Calu3 (cell line): ENCODE data around the gene GLI3. TPM values are rescaled to one million over a fixed set of nuclear protein-coding genes. Genes with fewer than 3 reads are reported as not detected.

Experiments used
- BruUV-seq: library from RNA; stranded (reverse); fragments of 400-500 nt; replicated peaks from 2 replicates; lab custom pipeline; 2021; lab: Mats Ljungman, UMichigan
- CTCF ChIA-PET: fragments of 300-600 bp; sonication (Branson Sonifier 250); formaldehyde crosslinking; loops from one replicate; lab custom pipeline; 2022; ENCODE audit warnings: antibody characterized with exemption; lab: Charles Lee
- DNase-seq: peaks from one replicate; pipeline ENCODE4 v3.0.0; 2022
- H3K27ac Mint-ChIP-seq: one replicate; pipeline ENCODE4 v1.8.0; 2022; ENCODE audit warnings: mixed read lengths; ENCODE audit not compliant: unreplicated experiment
- H3K27me3 Mint-ChIP-seq: one replicate; pipeline ENCODE4 v1.8.0; 2022; ENCODE audit warnings: mixed read lengths; ENCODE audit not compliant: unreplicated experiment
- H3K36me3 Mint-ChIP-seq: one replicate; pipeline ENCODE4 v1.8.0; 2022; ENCODE audit warnings: mild to moderate bottlenecking, moderate library complexity, mixed read lengths; ENCODE audit not compliant: insufficient read depth, unreplicated experiment
- H3K4me1 Mint-ChIP-seq: one replicate; pipeline ENCODE4 v1.8.0; 2022; ENCODE audit warnings: mild to moderate bottlenecking, low read depth, mixed read lengths; ENCODE audit not compliant: unreplicated experiment
- H3K4me3 Mint-ChIP-seq: one replicate; pipeline ENCODE4 v1.8.0; 2022; ENCODE audit warnings: mild to moderate bottlenecking, low read depth, moderate library complexity, mixed read lengths; ENCODE audit not compliant: unreplicated experiment
- H3K9me3 Mint-ChIP-seq: one replicate; pipeline ENCODE4 v1.8.0; 2022; ENCODE audit warnings: low read depth, mixed read lengths; ENCODE audit not compliant: unreplicated experiment
- intact Hi-C: fragments of 100-400 bp; cut with micrococcal nuclease; formaldehyde crosslinking; loops from one replicate; pipeline ENCODE4 v1.10.0; 2022; ENCODE audit not compliant: unreplicated experiment
- total RNA-seq: library from RNA; stranded (reverse); gene quantifications from 2 replicates; pipeline ENCODE4 v1.2.3, GENCODE V29; 2022
- TF ChIP-seq, protein P1 (sequence below): fragments of 200-600 bp; IDR thresholded peaks from one replicate; pipeline ENCODE4 v1.8.0; 2022; ENCODE audit warnings: antibody characterized with exemption; ENCODE audit not compliant: unreplicated experiment

The GLI3 gene
- total RNA-seq, 1 experiment from 2014 or later, result not detected

DNA sequence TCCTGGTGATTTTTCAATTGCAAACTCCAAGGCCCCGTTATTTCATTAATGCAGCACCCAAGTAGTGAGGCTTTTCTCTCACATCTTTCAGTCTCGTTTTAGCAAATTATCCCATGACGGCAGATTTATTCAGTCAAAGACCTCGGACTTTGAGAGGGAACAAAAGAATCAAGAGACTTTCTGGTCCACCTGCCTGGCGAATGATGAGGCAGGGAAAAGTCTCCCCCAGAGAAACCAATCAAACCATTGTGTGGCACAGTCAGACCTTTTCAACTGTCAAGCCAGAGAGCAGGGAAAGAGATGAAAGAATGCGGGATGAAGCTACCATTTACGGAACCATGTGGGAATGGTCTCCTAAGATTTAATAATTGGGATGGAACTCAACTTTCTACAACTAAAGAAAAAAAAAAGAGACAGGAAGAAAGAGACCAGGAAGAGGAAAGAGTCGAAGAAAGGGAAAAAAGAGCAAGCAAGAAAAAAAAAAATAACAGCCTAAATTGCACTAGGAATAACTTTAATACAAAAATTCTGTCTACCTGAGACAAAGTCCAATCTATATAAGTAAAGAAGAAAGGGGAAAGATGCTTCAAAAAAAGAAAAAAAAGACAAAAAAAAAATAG lies 22.8 kb downstream of the GLI3 start:
- CTCF ChIA-PET, result no interaction called here
- H3K36me3 Mint-ChIP-seq, result no peaks in the 10 kb centered on the region
- intact Hi-C loops, result no loop called here
- BruUV-seq, result no TSS peak
- peaks cover 62% of the 10 kb centered on the region for H3K27me3 Mint-ChIP-seq
- TF ChIP-seq, protein P1, sequence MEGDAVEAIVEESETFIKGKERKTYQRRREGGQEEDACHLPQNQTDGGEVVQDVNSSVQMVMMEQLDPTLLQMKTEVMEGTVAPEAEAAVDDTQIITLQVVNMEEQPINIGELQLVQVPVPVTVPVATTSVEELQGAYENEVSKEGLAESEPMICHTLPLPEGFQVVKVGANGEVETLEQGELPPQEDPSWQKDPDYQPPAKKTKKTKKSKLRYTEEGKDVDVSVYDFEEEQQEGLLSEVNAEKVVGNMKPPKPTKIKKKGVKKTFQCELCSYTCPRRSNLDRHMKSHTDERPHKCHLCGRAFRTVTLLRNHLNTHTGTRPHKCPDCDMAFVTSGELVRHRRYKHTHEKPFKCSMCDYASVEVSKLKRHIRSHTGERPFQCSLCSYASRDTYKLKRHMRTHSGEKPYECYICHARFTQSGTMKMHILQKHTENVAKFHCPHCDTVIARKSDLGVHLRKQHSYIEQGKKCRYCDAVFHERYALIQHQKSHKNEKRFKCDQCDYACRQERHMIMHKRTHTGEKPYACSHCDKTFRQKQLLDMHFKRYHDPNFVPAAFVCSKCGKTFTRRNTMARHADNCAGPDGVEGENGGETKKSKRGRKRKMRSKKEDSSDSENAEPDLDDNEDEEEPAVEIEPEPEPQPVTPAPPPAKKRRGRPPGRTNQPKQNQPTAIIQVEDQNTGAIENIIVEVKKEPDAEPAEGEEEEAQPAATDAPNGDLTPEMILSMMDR, result no peak
- DNase-seq, result no peak
- H3K4me1 Mint-ChIP-seq, result no peaks in the 10 kb centered on the region
- H3K27ac Mint-ChIP-seq, result no peak overlapping the region
- H3K9me3 Mint-ChIP-seq, result no peaks in the 10 kb centered on the region
- no peak overlapping the region for H3K4me3 Mint-ChIP-seq

DNA sequence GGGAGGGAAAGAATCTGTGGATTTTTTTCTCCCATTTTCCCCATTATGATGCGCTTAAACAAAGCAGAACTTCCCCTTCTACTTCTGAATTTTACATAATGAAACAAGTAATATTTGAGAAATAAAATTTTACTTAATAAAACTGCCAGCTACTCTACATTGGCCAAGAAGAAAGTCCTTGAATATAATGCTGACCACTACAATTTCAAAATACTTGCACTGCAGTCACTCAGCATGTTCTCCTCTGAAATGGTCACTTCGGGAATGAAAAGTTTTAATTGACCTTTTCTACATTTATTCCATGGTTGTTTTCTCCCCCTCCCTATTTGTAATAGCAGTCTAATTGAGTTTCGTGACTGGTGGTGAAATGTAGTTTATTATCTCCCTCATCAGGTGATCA lies 23.9 kb downstream of the GLI3 start:
- H3K9me3 Mint-ChIP-seq, result no peaks in the 10 kb centered on the region
- H3K4me3 Mint-ChIP-seq, result no peak overlapping the region
- no peak for DNase-seq
- H3K27ac Mint-ChIP-seq, result no peak overlapping the region
- no peaks in the 10 kb centered on the region for H3K36me3 Mint-ChIP-seq
- TF ChIP-seq, protein P1, result no peak
- intact Hi-C loops, result no loop called here
- H3K4me1 Mint-ChIP-seq, result no peaks in the 10 kb centered on the region
- peaks cover 62% of the 10 kb centered on the region for H3K27me3 Mint-ChIP-seq
- CTCF ChIA-PET, result no interaction called here
- BruUV-seq, result no TSS peak

DNA sequence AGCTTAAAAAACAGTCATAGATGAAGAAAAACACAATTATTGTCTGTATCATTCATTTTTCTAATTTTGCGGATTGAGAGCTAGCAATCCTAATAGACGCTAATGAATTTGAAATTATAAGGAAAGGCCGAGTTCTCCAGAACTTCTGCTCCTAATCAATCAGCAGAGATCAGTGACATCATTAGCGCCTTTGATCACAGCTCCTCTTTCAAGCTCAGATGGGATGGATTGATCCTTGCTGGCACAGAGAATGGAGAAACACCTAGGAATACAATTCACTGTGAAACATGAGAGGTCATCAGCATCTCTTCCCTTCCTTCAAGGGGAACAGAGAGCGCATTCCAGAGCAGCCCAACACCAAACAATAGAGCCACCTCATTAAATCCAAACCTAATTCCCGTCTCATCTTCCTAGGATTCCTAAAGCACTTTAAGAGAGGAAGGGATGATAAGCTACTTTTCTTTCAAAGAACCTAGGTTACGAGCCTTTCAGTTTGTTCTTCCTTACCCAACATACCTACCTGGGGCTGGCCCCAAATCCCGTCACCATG lies 24.4 kb downstream of the GLI3 start:
- intact Hi-C loops, result no loop called here
- Mint-ChIP-seq H3K4me1 (no peaks in the 10 kb centered on the region), H3K27me3 (peaks cover 61% of the 10 kb centered on the region), H3K27ac (no peak overlapping the region), H3K9me3 (no peaks in the 10 kb centered on the region), H3K4me3 (no peak overlapping the region), H3K36me3 (no peaks in the 10 kb centered on the region)
- TF ChIP-seq, protein P1, result no peak
- CTCF ChIA-PET, result no interaction called here
- DNase-seq, result no peak
- no TSS peak for BruUV-seq

DNA sequence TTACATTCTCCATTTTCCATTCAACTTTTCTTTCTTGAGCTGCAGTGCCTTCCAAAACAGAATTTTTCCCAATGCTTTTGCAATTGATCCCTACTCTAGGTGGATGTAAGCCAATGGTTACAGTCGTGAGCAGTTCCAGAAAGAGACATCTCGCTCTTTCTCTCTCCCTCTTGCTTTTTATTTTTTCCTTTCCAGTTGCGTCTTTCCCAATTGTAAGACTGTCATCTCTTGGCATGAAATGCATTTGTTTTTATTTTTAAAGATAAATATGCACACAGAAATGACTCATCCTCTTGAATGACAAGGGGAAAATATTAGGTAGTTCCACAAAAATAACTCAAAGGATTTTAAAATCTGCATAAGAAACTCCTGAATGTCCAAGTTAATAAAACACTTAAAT lies 25.1 kb downstream of the GLI3 start:
- Mint-ChIP-seq H3K9me3 (no peaks in the 10 kb centered on the region), H3K4me1 (no peaks in the 10 kb centered on the region), H3K27ac (no peak overlapping the region), H3K36me3 (no peaks in the 10 kb centered on the region), H3K27me3 (peaks cover 54% of the 10 kb centered on the region), H3K4me3 (no peak overlapping the region)
- BruUV-seq, result no TSS peak
- TF ChIP-seq, protein P1, result no peak
- DNase-seq, result no peak
- CTCF ChIA-PET, result no interaction called here
- intact Hi-C loops, result no loop called here
